ENCODE measurements around the gene WFIKKN2. TPM values are rescaled to one million over a fixed set of nuclear protein-coding genes. Genes with fewer than 3 reads are reported as not detected.

The WFIKKN2 gene
- total and polyA plus RNA-seq, 2 of the 8 experiments (the other 6 are each of a cell fraction or from before 2014, with no cell fraction given), result 0.07 to 0.30 TPM

- Histone ChIP-seq H3K9me3 (ENCODE audit: insufficient read depth in 2 of 2, low read depth in 1 of 2, low read length in 1 of 2) (no peaks in the 10 kb centered on the region), H3K18ac (ENCODE audit: extremely low read depth, low read length) (no peak overlapping the region), H3K23ac (ENCODE audit: insufficient read length) (no peak overlapping the region), H2BK20ac (ENCODE audit: low read length) (no peak overlapping the region), H3K27ac (ENCODE audit: low read depth, low read length) (no peak overlapping the region), H4K91ac (replicated peaks; ENCODE audit: insufficient read length, low read length) (no peak overlapping the region), H2AFZ (ENCODE audit: low read length) (no peak overlapping the region; the same call in 1 of the 2 replicates), H3K56ac (replicated peaks; ENCODE audit: insufficient read length, low read depth, low read length) (no peak overlapping the region), H3K79me1 (ENCODE audit: low read depth, low read length) (no peaks in the 10 kb centered on the region), H2BK5ac (ENCODE audit: low read depth, low read length) (no peak overlapping the region), H3K4me2 (ENCODE audit: insufficient read depth in 1 of 2, low read depth in 2 of 2, low read length in 2 of 2) (no peak overlapping the region), H3K4me3 (ENCODE audit: extremely low read depth in 1 of 4, insufficient read depth in 2 of 4, low read depth in 3 of 4, low read length in 4 of 4) (no peak overlapping the region), H2AK5ac (ENCODE audit: low read depth, low read length) (no peak overlapping the region), H3K14ac (ENCODE audit: insufficient read length) (no peak overlapping the region), H3K4me1 (replicated peaks in 1 of 4; ENCODE audit: control insufficient read depth in 3 of 4, insufficient read depth in 4 of 4, low read length in 3 of 4) (peaks cover 0 to 5% (median 0%) of the 10 kb centered on the region in 4 experiments; a peak in 2 of 7 replicates), H2BK12ac (ENCODE audit: low read depth, low read length) (no peak overlapping the region), H3K23me2 (ENCODE audit: low read depth, low read length) (no peaks in the 10 kb centered on the region; the same call in 1 of the 2 replicates), H3K27me3 (replicated peaks in 1 of 4; ENCODE audit: control insufficient read depth in 3 of 4, extremely low read depth in 1 of 4, insufficient read depth in 3 of 4, low read length in 3 of 4) (no peaks in the 10 kb centered on the region), H3K4ac (replicated peaks; ENCODE audit: insufficient read length, low read depth, low read length) (no peak overlapping the region), H3K79me2 (ENCODE audit: control insufficient read depth in 1 of 2, insufficient read depth in 2 of 2, low read length in 2 of 2) (no peaks in the 10 kb centered on the region), H4K8ac (ENCODE audit: extremely low read depth, insufficient read depth, low read length) (no peak overlapping the region), H4K5ac (ENCODE audit: insufficient read length, low read depth, low read length) (no peak overlapping the region), H4K20me1 (replicated peaks in 1 of 2; ENCODE audit: control insufficient read depth in 1 of 2, insufficient read depth in 2 of 2, low read length in 2 of 2) (no peaks in the 10 kb centered on the region), H3K36me3 (ENCODE audit: control insufficient read depth in 2 of 4, insufficient read depth in 4 of 4, low read length in 3 of 4) (no peaks in the 10 kb centered on the region), H2BK15ac (ENCODE audit: low read length) (no peak overlapping the region), H2BK120ac (replicated peaks; ENCODE audit: low read depth, low read length) (no peak overlapping the region), H3K9ac (replicated peaks in 1 of 4; ENCODE audit: extremely low read depth in 1 of 4, low read depth in 3 of 4, low read length in 3 of 4) (no peak overlapping the region)
- ChIA-PET POLR2A (ENCODE audit: partially characterized antibody) (no interaction called here), CTCF (ENCODE audit: partially characterized antibody) (interaction anchor here (0.9 to 14.1 kb wide), 6 partner anchors 10 to 120 kb away, joined by 3 to 125 read pairs (median 10); partner anchors contain the start of gene WFIKKN2)
- DNase-seq (ENCODE audit: low read depth in 1 of 2, low spot score in 2 of 2) (no peak), FAIRE-seq (no peak)
- 80% methylated on average over 10 of the region's 10 CpGs; no CpG with 5 or more reads in 1 of the 2 experiments for WGBS, 2 experiments (ENCODE audit: extremely low coverage in 1 of 2, insufficient coverage in 1 of 2, insufficient read length in 1 of 2, insufficient replicate concordance in 2 of 2, low coverage in 1 of 2, low lambda C conversion rate in 2 of 2, missing lambda C conversion rate in 1 of 2)
- TF ChIP-seq CTCF (IDR thresholded peaks at IDR 0.05; ENCODE audit: control extremely low read depth in 1 of 3, insufficient read depth in 1 of 3, low read depth in 1 of 3, low read length in 3 of 3) (no peak), SIX5 (IDR thresholded peaks at IDR 0.05; ENCODE audit: low read depth, low read length) (no peak)
Observed at GRCh38 chr17:50820651-50821050, 14.7 kb upstream of the WFIKKN2 start.

Data from H1 (cell line).